Mesothelial cell of epicardium (in vitro differentiated cells): ENCODE results near the gene COL4A1. TPM values are rescaled to one million over a fixed set of nuclear protein-coding genes. Genes with fewer than 3 reads are reported as not detected.

ENCODE experiments used
- DNase-seq, 2 experiments: peaks; one replicate each; pipeline ENCODE4 v3.0.0; 2021; ENCODE audit warnings: low spot score in 2 of 2; ENCODE audit not compliant: unreplicated experiment in 2 of 2
- H3K27ac Mint-ChIP-seq: 2 replicates; pipeline ENCODE4 v1.8.0; 2021; ENCODE audit warnings: mixed read lengths
- H3K27me3 Mint-ChIP-seq: 2 replicates; pipeline ENCODE4 v1.8.0; 2021; ENCODE audit warnings: low read depth, mixed read lengths
- H3K36me3 Mint-ChIP-seq: 2 replicates; pipeline ENCODE4 v1.8.0; 2021; ENCODE audit warnings: mixed read lengths
- H3K4me1 Mint-ChIP-seq: 2 replicates; pipeline ENCODE4 v1.8.0; 2021; ENCODE audit warnings: mixed read lengths
- H3K4me3 Mint-ChIP-seq: 2 replicates; pipeline ENCODE4 v1.8.0; 2021; ENCODE audit warnings: mild to moderate bottlenecking, moderate library complexity, mixed read lengths
- H3K9me3 Mint-ChIP-seq: 2 replicates; pipeline ENCODE4 v1.8.0; 2021; ENCODE audit warnings: mixed read lengths
- CTCF ChIP-seq: fragments of 200-600 bp; sonication (generic); IDR thresholded peaks from one replicate; pipeline ENCODE4 v1.5.0; 2021; ENCODE audit warnings: antibody characterized with exemption; ENCODE audit not compliant: unreplicated experiment
- total RNA-seq: library from RNA; stranded (reverse); gene quantifications from 3 replicates; pipeline ENCODE4 v1.2.1, GENCODE V29; 2021

Gene COL4A1
- total RNA-seq, 1 donor from 2014 or later: 362 TPM

DNA sequence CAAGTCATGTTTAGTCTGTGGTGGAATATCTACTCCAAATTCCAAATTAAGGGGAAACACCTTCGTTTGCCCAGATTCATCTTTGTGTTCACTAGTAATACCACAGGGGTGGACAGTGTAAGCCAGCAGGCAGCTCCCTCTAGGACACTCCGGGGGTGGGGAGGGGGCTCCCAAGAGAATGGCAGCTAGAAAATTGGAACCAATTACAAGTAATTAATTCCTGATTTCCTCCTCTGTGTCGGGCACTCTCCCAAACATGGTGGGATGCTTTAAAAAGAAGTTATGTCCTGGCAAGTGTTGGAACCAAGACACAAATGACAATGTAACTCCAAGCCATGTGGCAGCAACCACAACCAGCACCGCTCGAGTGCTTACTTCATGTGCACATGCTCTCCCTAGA, 5.9 kb downstream of the COL4A1 start:
- no peaks in the 10 kb centered on the region for H3K9me3 Mint-ChIP-seq
- no peak for TF ChIP-seq CTCF
- H3K4me3 Mint-ChIP-seq: no peak overlapping the region
- no peaks in the 10 kb centered on the region for H3K27me3 Mint-ChIP-seq
- peaks cover 59% of the 10 kb centered on the region for H3K4me1 Mint-ChIP-seq
- no peak for DNase-seq
- no peaks in the 10 kb centered on the region for H3K36me3 Mint-ChIP-seq
- peak overlapping the region; percentile 50 for H3K27ac Mint-ChIP-seq

- peak overlapping the region; percentile 60 for H3K27ac Mint-ChIP-seq
- no peaks in the 10 kb centered on the region for H3K36me3 Mint-ChIP-seq
Observed at GRCh38 chr13:110300090-110300815, 6.7 kb downstream of the COL4A1 start.

DNA sequence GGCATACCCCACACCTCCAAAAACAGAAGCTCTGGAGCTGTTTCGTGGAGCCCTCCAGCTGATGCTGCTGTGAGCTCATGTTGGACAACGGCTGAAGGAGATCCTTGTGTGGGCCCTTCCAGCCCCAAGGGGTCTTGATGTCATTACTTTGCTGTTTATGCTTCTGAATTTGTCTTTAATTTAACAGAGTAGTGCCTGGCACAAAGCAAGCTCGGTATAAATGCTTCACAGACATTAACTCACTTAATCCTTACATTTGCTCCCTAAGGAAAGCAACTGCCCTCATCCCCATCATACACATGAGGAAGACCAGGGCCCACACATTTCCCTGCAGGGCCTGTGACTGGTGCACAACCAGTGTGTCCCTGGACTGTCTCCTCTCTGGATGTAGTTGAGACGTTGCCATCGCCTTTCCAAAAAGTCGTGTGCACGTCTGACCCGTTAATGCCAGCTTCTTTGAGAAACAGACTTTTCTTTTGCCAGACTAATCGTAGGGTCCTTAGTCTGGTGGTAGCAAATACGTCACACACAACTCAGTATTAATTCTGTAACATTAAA, 7.6 kb downstream of the COL4A1 start:
- no peaks in the 10 kb centered on the region for H3K9me3 Mint-ChIP-seq
- no peak overlapping the region for H3K27ac Mint-ChIP-seq
- H3K4me3 Mint-ChIP-seq: no peak overlapping the region
- H3K27me3 Mint-ChIP-seq: no peaks in the 10 kb centered on the region
- no peak for DNase-seq
- no peaks in the 10 kb centered on the region for H3K36me3 Mint-ChIP-seq
- H3K4me1 Mint-ChIP-seq: peaks cover 45% of the 10 kb centered on the region
- TF ChIP-seq CTCF: no peak

More at GRCh38 chr13:110300090-110300815, 6.7 kb downstream of the COL4A1 start:
- no peaks in the 10 kb centered on the region for H3K9me3 Mint-ChIP-seq
- no peak for DNase-seq
- no peaks in the 10 kb centered on the region for H3K27me3 Mint-ChIP-seq
- peaks cover 54% of the 10 kb centered on the region for H3K4me1 Mint-ChIP-seq
- no peak overlapping the region for H3K4me3 Mint-ChIP-seq
- no peak for TF ChIP-seq CTCF

DNA sequence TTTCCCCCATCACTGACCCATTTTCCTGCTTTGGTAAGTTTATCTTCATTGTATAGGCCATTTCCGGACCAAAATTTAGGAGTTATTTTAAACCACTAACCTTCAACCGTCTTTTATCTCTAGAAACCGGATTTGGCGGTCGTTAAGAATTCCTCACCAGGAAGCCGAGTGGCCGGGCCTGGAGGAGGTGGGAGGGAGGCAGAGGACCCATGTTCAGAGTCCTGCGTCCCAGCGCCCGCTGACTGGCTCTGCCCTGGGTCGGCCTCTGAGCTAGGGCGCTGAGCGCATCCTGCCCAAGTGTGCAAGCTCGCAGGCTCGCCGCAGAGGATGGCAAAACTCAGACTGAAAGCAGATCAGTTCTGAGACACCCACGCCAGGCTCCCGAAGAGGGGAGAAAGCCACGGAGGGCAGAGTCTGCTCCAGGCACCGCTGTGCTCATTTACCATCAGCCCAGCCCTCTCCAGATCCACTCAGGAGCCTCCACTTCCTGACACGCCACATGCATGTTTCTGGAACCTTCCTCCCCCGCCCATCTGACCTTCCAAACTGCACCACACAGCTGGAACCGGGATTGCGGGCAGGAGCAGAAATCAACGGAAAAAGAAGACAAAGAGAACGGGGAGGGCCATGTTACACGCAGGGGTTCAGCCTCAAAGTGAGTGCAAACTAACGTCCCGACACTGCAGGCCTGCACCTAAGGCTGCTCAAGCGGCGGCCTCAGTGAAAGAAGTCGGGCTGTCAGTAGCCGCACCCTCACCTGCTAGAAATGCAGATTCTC, 8.3 kb downstream of the COL4A1 start:
- Mint-ChIP-seq H3K36me3 (peaks cover 4% of the 10 kb centered on the region), H3K27me3 (no peaks in the 10 kb centered on the region), H3K4me3 (no peak overlapping the region), H3K4me1 (peaks cover 43% of the 10 kb centered on the region), H3K27ac (peak overlapping the region; percentile 66), H3K9me3 (no peaks in the 10 kb centered on the region)
- no peak for TF ChIP-seq CTCF
- DNase-seq: no peak

DNA sequence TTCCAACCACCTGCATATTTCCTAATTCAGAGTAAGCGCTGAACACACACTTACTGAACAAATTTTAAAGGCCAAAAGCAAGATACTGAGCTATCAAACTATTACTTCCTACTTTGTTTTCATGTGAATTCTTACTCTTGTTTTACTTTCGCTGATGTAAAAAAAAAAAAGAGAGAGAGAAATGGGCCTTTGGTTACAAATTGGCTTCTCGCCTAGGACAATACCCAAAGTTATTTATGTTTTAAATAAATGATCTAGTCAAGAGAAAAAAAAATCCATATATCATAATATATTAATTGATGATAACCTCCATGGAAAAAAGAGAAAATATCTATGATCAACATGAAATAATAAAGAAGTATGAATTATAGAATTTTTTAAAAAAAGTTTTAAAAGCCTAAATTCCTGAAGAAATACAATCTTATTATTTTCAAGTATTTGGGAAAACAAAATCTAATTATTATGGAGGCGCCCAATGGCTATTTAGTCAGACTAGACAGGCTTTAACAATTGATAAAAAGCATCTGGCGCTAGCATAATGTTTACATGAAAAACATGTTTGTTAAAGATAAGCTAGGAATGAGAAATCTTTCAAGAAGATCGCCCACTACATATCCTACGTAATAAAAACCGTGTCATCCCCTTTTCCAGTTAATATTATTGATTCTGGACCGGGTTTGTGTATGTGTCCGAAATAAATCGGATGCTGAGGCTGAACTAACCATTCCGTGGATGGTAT, 9.0 kb downstream of the COL4A1 start:
- Mint-ChIP-seq H3K9me3 (no peaks in the 10 kb centered on the region), H3K4me3 (no peak overlapping the region), H3K36me3 (peaks cover 4% of the 10 kb centered on the region), H3K27me3 (no peaks in the 10 kb centered on the region), H3K27ac (no peak overlapping the region), H3K4me1 (peaks cover 38% of the 10 kb centered on the region)
- DNase-seq: no peak
- no peak for TF ChIP-seq CTCF
